ENCODE data around the gene TRIM71. TPM values are rescaled to one million over a fixed set of nuclear protein-coding genes. Genes with fewer than 3 reads are reported as not detected.
"Not testable (repeated sequence)": the region's sequence is repeated elsewhere in the genome, so short reads cannot be mapped to it uniquely, and the experiment has no call there.

Gene TRIM71
- polyA plus RNA-seq, 1 donor, result 10.4 TPM

GRCh38 chr3:32934150-32934742 lies 116.4 kb downstream of the TRIM71 start:
- no peak for DNase-seq

- no peak for DNase-seq
Observed at GRCh38 chr3:32937331-32937730, 119.5 kb downstream of the TRIM71 start.

- DNase-seq, result not testable (repeated sequence)
Observed at GRCh38 chr3:32939531-32940284, 121.9 kb downstream of the TRIM71 start.

- DNase-seq, result no peak
Observed at GRCh38 chr3:32940726-32941125, 122.9 kb downstream of the TRIM71 start.

GRCh38 chr3:32945136-32945535 lies 127.3 kb downstream of the TRIM71 start:
- DNase-seq, result no peak

GRCh38 chr3:32945598-32945997 lies 127.8 kb downstream of the TRIM71 start:
- not testable (repeated sequence) for DNase-seq

- no peak for DNase-seq
Observed at GRCh38 chr3:32946973-32947788, 129.4 kb downstream of the TRIM71 start.

Other genes with a start within 250 kb of the TRIM71 start
- gene DYNC1LI1, start 247.1 kb upstream of the TRIM71 start, polyA plus RNA-seq (ENCODE audit: insufficient read length), result 38.2 TPM
- gene CNOT10, start 132.8 kb upstream of the TRIM71 start, polyA plus RNA-seq (ENCODE audit: insufficient read length), result 66.6 TPM
- gene CCR4, start 133.6 kb downstream of the TRIM71 start, polyA plus RNA-seq (ENCODE audit: insufficient read length), result 0.18 TPM

Measured in left kidney (tissue), 2 donors.